NCI-H446 treated with DMSO at 0.1 percent for 48 hours (cell line): ENCODE results near the gene POLR1D.
"Not testable (repeated sequence)": the region's sequence is repeated elsewhere in the genome, so short reads cannot be mapped to it uniquely, and the experiment has no call there.

ENCODE experiments used
- DNase-seq: peaks from one replicate; lab custom pipeline; 2025; lab: John Stamatoyannopoulos, UW

Gene POLR1D

DNA sequence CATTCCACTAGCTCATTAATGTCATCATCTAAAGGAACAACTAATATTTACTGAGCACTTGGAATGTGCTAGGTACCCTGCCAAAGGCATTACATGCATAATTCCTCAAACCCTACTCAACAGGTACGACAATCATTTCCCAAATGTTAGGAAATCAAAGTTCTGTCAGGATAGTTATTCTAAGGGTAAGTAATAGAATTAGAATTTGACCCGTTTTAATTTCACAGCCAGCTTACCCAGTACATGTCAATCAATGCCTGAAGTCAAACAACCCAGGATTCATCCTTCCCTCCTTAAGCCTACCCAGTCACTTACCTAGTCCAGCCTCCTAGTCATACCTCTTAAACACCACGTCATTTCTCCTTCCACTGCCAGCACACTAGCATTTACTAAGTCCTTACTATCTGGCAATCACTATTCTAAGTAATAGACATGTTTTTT lies 3.8 kb upstream of the POLR1D start:
- no peak for DNase-seq

DNA sequence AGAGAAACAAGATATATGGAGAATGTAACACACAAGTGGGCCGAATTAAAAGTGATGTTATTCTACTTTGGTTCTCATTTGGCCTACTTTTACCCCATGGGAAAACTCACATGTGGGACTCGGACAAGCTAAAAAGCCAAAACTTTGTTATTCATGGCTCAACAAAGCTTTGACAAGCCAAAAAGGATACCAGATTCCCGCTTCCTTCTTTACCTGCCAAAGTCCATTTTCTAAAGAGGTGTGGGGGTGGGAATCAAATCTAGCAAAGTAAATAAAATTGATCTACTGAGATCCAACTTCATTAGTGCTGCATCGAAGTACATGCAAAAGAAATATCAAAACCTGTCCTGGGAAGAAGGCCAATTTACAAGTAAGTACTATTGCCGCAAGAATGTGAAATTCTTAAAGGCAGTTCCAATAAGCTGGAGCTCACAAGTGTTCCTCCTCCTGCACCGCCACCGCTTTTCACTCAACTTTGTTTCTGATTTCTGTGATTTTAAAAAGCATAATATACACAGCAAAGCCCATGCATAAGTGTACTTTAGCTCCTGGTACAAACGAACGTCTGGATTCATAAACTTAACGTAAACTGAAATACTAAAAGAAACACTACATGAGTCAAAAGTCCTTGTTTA lies 2.5 kb upstream of the POLR1D start:
- DNase-seq, result no peak

DNA sequence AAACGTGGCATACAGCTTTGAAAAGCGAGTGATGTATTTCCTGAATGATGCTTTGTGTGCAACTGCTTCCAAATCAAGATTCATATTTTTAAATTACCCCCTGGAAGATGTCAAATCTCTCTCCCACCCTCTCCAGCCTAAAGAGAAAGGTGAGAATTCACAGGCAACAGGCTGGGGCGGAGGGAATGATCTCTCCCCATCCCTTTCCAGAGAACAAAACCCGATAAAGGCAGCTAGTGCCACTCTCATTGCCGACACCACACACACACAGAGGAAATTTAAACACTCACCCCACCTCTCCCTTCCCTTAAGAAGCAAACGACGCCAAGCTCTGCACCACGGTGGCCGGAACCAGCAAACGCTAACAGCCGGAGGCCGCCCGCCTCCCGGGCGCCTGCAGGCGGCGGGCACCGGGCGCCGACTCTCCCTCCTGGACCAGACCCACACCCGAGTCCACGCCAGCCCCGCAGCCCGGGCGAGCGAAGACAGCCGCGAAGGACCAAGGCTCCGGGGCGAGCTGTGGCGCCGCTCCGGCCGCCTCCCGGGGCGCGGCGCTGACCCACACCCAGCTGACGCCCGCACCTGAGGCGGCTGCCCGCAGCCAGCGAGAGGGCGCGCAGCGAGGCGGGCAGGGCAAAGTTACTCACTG lies 1.8 kb upstream of the POLR1D start:
- no peak for DNase-seq

DNA sequence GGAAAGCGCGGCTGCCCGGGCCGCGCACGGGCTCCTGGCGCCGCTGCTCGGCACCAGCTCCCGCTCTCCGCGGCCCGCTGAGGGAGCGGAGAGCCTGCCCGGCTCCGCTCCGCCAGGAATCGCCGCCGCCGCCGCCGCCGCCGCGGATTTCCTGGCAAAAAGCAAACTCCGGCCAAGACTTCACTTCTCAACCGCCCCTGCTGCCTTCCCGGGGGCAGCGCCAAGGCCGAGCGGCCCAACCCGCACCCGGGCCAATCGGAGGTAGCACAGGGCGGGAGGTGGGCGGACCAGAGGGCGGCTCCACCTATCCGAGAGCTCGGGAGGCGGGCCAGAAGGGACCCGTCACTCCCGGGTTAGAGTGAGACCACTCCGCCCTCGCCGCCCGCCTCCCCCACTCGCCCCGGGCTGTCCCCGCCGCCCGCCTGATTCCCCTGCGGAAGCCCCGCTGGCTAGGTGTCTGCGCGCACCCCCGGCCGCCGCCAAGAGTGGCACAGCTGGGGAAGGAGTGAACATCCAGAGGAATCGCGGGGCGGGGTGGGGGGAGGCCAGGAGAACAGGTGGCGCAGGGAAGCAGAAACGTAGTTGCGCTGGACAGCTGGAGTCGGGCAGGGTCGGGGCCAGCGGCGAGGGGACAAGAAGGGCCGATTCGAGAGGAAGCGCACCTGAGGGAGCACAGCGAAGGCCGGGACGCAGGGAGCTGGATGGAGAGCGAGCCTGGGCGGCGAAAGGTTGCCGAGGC lies 1.1 kb upstream of the POLR1D start, which contains the start of gene LNX2:
LNX2 (minus strand) TSS at position 153 of the 739 bp plus-strand sequence. CDS start 38,826 bp downstream, outside the sequence.
- DNase-seq, result peak; percentile 92

DNA sequence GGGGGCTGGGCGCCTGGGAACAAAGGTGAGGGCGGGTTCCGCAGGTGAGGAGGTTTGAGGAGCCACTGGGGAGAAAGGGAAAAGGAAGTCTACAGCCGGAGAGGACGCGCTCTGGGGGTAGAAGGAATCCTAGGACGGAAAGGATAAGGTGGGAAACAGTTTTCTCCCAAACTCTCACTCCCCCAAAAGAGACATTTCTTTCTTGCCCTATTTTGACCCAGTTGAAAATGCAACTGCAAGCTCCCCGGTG lies 651 bp upstream of the POLR1D start:
- DNase-seq, result no peak

DNA sequence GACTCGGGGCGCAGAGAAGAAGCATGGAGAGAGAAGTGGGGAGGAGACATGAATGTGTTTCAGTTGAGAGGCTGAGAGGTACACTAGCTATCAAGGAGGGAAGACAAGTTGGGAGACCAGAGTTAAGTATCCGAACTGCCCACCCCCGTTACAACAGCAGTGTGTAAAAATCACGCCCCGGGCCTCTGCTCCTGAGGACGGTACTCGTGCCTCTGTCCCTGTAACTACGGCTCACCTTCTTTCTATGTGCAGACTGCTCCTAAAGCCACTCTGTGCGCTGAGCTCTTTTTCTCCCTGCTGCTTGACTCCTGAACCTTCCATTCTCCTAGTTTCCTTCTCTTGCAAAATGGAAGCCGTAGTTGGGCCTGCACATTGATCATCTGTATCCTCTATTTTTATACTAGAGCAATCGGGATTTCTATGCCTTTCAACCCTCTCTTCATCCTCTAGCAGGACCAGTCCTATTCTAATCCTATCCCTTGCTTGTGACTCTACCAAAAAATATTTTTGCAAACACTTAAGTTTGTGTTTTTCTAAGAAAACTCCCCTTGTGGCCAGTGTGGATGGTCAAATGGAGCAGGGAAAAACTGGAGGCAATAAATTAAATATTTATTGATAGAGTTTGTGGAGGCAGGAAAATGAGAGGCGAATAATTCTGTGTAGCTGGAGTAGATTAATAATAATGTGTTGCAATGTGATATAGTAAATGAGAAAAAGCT lies 569 bp downstream of the POLR1D start:
- no peak for DNase-seq

DNA sequence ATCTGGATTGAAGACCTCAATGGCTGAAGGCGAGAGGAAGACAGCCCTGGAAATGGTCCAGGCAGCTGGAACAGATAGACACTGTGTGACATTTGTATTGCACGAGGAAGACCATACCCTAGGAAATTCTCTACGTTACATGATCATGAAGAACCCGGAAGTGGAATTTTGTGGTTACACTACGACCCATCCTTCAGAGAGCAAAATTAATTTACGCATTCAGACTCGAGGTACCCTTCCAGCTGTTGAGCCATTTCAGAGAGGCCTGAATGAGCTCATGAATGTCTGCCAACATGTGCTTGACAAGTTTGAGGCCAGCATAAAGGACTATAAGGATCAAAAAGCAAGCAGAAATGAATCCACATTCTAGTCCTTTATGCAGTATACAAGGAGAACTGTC lies 1.2 kb downstream of the POLR1D start:
- no peak for DNase-seq

DNA sequence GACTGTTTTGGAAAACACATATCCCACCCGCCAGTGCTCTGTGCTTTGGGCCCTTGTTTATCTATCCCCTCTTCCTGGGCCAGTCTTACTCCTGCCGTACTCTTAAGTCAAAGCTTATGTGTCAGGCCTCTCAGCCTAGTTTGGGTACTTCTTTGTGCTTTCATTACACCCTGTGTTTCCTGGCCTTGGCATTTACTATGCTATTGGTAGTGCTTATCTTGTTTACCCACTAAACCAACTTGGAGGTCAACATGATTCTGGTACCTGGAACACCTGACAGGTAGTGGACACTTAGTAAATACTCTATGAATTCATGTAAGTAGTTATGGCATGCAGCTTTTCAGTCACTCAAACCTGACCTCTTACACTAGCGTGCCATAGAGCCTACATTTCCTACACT lies 2.4 kb downstream of the POLR1D start:
- no peak for DNase-seq

DNA sequence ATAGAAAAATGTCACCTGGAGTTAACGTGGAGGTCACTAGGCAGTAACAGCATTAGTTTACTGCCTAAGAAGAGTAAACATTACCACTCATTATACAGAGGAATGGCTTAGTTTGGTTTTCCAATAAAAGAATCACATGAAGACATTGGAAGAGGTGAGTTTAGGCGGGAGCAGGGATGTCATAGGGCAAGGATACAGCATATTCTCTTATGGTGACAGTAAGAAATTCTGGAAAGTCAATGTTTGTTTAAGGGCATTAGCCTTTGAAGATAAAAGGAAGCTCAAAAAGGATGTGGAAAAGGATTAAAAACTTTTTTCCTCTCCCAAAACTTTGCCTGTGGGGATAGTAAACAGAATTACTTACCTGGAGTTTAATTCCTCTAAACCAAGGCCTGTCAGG lies 4.1 kb downstream of the POLR1D start:
- no peak for DNase-seq

DNA sequence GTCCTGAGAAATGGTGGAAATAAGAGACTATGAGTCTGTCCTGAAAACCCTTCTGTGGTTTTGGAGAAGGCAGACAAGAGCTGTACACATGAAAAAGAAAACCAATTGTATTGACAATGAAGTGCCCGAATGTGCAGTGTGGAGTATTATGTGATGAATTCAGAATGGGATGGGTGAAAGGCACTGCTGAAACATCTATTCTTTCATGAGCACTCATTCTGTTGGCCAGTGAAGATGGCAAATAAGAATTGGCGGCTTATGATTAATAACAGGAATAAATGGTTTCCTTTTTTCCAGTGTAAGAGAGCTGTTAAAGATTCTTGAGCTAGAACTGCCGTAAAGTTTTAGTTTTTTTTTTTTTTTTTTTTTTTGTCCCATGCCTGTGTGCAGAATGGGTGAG lies 5.7 kb downstream of the POLR1D start:
- DNase-seq, result no peak

DNA sequence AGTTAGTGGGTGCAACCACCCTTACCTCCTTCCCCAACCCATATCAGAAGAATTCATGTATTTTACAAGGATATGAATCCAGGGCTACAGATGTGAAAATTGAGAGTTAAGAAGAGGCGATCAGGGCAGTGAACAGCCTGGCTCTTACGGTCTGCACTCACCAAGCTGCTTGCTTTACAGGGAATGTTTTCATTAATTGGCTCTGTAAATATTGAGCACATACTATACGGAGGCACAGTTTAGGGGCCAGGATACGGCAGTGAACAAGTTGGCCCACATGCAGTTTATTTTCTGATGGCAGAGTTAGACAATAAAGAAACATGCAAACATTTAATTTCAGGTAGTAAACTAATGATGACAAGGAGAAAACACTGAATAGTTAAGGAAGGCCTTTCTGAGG lies 6.4 kb downstream of the POLR1D start:
- DNase-seq, result no peak

DNA sequence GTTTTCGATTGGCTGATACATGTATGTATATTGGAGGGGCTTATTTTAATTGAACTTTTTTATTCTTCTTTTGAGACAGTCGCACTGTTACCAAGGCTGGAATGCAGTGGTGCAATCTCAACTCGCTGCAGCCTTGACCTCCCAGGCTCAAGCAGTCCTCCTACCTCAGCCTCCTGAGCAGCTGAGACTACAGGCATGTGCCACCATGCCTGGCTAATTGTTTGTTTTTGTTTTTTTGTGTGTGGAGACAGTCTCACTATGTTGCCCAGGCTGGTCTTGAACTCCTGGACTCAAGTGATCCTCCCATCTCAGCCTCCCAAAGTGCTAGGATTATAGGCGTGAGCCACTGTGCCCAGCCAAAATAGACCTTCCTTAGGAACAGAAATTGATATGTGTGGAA lies 7.1 kb downstream of the POLR1D start:
- DNase-seq, result not testable (repeated sequence)

DNA sequence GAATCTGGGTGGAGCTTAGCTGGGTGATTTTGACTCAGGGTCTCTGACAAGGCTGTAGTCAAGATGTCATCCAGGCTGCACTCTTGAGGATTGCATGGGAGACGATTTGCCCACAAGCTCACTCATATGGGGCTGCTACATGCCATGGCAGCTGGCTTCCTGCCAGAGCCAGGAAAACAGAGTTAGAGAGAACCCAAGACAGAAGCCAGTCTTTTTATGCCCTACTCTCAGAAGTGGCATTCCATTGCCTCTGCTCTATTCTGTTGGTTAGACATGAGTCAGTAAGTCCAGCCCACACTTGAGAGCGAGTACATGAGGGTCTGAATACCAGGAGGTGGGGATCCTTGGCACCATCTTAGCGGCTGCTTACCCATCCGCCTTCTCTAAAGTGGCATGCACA lies 9.5 kb downstream of the POLR1D start:
- DNase-seq, result no peak

DNA sequence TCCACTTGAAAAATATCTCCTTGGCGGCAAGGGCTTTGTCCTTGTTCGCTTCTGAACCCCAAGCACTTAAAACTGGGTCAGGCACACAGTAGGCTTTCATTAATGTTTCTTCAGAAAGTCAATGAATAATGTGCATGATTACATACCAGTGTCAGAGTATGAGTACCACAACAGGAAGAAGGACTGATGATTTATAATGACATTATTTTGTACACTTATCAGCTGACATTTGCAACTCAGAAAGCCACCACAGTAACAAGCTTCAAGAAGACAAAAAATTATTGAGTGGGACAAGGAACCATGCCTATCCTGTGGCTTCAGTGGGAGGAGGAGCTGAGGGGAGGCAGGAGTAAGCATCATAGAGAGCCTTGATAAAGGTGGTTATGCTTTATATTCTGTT lies 10.0 kb downstream of the POLR1D start:
- DNase-seq, result no peak

DNA sequence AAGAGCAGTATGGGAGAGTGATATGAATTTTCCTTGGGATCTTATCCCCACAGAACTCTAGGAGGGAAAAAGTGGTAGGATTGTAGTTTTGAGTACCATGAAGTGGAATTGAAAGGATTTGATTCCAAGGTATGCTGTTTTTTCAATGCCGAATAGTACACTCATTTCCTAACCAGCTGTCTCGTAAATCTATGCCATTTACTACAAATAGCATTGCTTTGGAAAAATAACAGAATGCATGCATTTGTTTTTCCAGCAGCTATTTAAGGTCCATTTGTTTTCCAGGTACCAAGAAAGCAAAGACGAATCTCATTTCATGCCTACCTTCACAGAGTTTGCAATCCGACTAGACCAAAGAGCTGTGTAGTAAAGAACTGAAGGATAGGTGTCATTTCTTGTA lies 10.5 kb downstream of the POLR1D start:
- no peak for DNase-seq

DNA sequence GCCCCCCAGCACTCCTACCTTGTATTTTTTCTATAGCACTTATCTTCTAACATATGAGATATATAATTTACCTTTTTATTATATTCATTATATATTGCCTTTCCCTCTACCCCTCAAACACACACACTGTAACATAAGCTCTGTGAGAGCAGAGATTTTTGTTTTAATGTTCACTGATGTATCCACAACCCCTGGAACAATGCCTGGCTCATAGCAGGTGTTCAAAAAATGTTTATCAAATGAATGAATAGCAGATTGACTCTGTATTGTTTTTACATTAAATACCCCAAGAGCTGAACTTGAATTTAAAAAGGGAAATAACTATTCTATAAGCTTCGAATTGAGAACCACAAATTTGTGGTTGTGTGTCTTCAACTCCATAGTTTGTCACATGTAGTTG lies 11.0 kb downstream of the POLR1D start:
- DNase-seq, result no peak

DNA sequence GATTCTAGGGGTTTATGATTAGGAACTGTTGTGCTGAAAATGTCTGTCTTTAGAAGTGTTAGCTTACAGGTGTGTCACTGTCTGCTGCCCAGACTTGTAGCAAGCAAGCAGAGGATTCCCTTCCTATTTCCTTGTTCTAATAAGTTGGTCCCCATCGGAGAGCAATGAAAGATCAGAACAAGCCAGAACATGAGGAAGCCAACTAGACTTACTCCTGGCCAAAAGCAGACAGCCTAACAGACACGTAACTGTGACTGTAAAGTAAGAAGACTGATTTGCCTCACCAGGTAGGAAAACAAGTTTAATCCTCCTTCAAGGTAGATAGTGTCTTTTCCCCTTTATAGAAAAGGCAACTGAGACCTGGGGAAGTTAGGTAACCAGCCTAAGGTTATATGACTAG lies 12.5 kb downstream of the POLR1D start:
- no peak for DNase-seq

DNA sequence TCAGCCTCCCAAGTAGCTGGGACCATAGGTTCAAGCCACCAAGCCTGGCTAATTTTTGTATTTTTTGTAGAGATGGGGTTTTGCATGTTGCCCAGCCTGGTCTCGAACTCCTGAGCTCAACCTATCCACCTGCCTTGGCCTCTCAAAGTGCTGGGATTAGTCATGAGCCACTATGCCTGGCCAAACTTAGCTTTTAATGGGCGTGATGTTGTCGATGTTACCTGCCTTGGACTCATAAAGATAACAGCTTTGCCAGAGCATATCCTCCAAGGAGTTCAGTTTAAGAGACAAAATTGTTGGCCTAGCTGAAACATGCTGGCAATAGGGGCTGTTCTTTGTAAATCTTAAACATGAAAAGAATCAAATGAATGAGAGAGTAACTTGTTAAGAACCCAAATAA lies 13.1 kb downstream of the POLR1D start:
- DNase-seq, result no peak

DNA sequence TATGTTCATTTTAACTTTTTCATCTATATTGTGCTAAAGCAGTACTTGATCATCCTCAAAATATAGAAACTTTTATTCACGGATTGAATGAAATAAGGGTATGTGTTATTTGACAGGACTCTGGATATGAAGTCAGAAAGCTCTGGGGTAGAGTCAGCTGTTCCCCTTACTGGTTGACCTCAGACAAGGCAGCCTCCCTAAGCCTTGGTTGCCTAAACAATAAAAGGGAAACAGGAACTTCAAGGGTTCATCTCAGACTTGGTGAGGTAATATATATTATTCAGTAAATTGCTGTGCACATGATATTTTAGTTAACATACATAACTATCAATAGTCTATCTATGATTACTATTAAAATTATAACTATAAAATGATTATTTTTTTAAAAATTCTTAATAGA lies 13.6 kb downstream of the POLR1D start:
- DNase-seq, result no peak

DNA sequence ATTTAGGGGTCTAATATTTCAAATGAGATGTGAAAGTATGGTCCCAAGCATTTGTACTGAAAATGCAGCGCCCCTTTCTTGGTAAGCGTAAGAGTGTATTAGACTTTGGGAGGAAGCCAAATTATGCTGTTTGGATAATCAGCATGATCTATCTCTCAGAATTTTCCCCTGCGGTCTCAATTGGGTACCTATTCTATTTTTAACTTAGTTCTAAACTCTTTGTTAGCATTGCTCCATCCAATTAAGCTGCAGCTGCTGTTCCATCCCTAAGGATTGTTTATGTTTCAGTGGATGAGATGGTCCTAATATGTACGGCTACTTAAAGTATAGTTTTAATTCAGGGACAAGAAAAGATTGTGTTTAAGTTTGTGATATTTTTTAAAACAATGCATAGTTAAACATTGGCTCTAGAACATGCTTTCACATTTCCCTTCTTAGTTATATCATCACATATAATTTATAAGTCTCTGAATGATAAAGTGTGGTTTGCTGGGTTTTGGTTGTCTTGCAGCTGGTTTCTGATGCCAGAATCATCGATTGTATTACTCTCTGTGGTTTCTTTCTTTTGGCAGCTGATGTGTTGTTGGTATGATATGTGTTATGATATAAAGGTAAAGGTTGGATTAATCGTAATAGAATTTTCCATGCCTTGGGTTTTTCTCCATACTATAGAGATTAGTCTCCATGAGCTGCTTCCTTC lies 15.0 kb downstream of the POLR1D start:
- no peak for DNase-seq

DNA sequence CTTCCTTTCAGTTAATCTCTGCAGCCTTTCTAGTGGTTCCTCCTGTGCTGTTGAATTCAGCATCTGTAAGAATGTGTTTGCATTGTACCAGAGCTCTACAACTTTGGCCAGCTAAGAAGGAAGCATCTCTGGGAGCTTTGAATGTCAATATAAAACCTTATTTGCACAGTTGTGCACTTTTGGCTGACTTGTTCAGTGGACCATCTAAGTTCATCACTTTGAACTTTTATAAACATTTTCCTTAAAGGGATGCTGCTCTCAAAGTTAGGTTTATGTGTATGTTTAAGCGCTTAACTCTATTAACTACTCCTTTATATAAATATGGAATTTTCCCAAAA lies 15.6 kb downstream of the POLR1D start:
- no peak for DNase-seq

DNA sequence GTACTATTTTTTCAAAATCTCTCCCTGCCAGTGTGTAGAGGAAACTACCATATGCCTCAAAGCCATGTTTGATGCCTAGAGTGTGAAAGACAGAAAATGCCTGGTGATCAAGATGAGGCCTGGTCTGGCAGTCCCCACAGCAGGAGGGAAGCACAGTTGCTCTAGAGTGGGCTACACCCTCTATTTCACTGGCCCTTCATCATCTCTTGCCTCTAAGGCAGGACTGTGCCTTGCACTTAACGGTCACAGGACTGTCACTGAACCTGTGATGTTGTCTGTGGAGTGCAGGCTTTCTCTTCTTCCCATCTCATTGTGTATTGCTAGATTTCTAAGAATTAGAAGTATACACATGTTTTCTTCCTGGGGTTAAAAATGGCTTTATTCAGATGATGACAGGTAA lies 16.3 kb downstream of the POLR1D start:
- no peak for DNase-seq

DNA sequence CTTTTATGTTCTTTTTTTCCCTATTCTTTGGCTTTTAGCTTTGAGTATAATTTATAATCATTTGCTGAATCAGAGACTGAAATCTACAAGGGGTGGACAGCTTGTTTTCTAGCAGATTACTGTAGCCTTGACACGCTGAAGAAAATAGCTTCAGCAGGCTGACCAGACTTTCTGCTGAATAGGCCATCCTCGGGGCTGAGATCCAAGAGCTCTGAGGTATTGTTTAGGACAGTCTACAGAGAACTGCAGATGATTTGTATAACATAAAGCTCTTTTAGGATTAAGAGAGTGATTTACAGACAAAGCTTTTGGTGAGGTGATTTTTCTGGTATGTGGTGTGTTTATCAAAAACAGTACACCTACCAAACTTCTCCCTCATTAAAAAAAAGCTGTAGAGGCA lies 16.8 kb downstream of the POLR1D start:
- no peak for DNase-seq
